Measurements from ENCODE around the gene VWA1.
"Not testable (repeated sequence)": the region's sequence is repeated elsewhere in the genome, so short reads cannot be mapped to it uniquely, and the experiment has no call there.

Gene VWA1

DNA sequence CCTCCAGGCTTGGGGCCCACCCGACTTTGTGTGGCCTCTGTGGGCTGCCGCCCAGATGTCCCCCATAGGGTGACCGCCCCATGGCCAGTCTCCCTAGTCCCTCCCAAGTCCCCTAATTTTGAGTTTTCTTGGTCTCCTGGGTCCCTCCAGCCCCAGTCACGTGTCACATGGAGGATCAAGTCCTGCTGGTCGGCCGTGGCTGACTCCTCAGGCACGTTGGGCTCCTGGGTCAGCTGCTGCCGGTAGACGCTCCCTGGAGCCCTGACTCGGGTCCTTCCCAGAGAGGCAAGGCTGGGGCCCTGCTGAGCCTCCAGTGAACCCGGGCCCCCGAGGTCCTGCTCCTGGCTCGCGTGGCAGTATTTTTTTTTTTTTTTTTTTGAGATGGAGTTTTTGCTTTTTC is 24.2 kb downstream of the VWA1 start:
- not testable (repeated sequence) for DNase-seq

GRCh38 chr1:1460540-1461130 is 25.1 kb downstream of the VWA1 start:
- no peak for DNase-seq

GRCh38 chr1:1461721-1462317 is 26.3 kb downstream of the VWA1 start:
- no peak for DNase-seq

GRCh38 chr1:1462318-1462966 is 27.0 kb downstream of the VWA1 start:
- DNase-seq: peak; percentile 25

DNA sequence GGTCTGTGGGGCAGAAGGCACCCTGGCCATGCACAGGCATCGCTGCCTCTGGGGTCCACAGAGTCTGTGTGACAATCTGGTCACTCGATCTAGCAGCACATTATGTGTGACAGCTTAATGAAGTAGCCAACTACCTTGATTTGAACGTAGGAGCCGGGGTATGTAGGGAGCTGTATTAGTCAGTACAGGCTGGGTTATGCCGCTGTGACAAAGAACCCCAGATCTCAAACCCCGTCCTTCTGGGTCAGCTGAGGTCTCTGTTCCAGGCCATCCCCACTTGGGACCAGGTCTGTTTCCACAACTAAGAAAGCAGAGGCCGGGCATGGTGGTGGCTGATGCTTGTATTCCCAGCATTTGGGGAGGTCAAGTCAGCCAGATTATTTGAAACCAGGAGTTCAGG is 27.8 kb downstream of the VWA1 start:
- no peak for DNase-seq

DNA sequence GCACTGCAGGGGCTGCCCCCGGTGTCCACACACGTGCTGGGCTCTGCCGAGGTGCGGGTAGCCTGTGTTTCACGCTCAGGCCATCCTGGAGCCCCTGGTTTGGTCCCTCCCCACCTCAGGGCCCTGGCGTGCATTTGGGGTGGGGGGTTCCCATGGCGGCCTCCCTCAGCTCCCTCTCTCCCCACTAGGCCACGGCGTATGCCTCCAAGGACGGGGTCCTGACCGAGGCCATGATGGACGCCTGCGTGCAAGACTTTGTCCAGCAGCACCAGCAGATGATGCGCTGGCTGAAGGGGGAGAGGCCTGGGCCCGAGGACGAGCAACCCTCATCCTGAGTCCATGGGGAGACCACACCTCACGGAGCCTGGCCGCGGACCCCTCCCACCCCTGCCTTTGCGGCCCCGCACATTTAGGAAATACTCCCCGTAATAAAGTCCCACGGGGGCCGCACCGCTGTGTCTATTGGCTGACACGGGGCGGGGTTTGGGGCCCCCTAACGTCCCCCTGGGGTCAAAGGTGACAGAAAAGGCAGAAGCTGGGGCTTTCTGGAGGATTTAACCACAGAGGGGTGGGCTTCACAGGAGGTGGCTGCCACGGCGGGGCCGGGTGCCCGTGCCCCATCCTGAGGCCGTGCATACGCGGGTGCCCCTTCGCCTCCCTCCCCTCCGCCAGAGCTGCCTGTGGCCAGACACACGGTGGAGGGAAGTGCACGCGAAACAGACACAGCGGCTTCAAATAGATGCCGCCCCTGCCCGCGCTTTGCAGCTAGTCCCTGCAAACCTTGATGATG is 32.9 kb downstream of the VWA1 start:
- not testable (repeated sequence) for DNase-seq

DNA sequence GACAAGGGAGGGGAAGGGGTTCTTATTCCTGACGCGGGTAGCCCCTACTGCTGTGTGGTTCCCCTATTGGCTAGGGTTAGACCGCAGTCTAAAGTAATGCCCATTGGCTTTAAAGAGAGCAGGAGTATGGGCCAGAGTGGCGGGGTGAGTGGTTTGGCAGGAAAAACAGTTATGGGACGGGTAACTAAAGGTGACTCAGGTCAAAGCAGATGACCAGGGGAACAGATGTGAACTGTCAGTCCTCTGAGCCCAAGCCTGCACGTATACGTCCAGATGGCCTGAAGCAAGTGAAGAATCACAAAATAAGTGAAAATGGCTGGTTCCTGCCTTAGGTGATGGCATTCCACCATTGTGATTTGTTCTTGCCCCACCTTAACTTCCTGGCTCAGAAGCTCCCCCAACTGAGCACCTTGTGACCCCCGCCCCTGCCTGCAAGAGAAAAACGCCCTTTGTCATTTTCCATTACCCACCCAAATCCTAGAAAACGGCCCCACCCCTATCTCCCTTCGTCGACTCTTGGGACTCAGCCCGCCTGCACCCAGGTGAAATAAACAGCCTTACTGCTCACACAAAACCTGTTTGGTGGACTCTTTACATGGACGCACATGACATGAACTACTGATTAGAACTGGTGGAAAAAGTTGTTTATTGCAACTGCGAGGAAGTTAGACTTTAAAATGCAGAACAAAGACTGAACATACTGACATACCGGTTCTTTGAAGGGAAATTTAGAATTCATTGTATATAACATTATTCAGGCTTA is 35.3 kb downstream of the VWA1 start:
- no peak for DNase-seq

GRCh38 chr1:1471389-1472052 is 36.0 kb downstream of the VWA1 start, which contains the start of gene ATAD3B:
TSS of gene ATAD3B (plus strand) at chr1:1471765. CDS start at chr1:1471885, 120 bp downstream.
- DNase-seq: peak; percentile 89

- not testable (repeated sequence) for DNase-seq
These were observed 36.8 kb downstream of the VWA1 start for GRCh38 chr1:1472053-1472876.

DNA sequence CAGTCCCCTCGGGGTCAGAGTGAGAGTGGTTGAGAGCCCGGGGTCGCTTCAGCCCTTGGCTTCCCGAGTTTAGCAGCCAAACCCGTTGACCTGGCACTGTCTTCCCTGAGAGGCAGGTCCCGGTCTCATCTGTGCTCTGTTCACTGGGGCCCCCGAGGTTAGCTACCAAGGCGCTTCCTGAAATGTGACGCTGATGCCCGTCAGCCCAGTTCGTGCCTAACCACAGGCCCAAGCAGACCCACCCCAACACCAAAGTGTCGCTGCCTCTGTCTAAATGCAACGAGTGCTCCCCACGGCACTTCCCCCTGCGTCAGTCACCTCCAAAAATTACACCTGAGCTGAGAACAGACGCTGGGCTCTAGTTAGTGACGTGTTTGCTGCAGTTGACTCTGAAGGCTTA is 40.5 kb downstream of the VWA1 start:
- peak; percentile 50 for DNase-seq

- no peak for DNase-seq
These were observed 41.7 kb downstream of the VWA1 start for GRCh38 chr1:1477206-1477605.

DNA sequence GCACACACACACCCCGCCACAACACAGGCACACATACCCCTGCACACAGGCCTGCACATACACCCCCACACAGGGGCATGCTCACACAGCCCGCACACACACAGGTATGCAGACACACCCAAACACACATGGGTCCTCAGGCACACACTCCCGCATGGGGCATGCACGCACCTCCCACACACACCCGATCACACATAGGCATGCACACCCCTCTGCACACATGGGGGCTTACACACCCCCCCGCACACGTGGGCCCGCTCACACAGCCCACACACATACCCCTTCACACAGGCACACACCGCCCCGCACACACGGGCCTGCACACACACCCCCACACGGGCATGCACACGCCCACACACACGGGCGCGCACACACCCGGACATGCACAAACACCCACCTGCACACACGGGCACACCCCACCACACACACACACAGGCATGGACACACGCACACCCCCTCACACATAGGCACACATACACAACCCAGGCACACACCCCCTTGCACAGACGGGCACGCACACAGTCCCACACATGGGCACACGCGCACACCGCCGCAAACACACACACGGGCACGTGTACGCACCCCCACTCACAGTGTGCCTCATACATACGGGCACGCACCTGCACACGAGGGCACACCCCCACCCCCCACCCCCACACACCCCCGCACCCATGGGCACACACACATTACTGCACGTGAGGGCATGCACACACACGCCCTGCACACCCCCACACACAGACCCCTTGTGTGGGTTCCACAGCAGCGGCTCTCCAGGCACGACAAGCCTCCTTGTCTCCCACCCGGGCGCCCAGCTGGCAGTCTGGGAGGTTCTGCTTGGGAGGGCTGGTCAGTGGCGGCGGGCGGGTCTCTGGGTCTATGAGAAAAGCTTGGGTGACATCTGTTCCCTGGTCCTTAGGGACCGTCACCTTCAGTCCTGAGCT is 44.3 kb downstream of the VWA1 start:
- DNase-seq: no peak

DNA sequence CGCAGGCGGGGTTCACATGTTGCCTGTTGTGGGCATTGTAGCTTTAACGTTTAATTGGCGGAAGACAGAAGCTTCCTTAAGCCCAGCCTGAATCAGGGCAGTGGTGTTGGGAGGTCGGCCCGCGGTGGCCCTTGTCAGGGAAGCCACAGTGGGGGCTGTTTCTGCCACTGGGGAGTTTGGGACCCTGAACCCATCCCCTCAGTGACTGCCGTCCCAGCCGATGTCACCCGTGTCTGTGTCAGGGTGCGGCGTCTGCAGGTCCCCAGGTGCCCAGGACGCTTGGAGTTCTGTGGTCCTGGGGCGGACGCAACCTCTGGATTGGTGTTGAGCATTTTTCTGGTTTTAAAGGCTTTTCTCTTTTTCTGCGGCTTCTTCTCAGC is 45.0 kb downstream of the VWA1 start:
- not testable (repeated sequence) for DNase-seq

GRCh38 chr1:1481811-1482210 is 46.3 kb downstream of the VWA1 start:
- not testable (repeated sequence) for DNase-seq

GRCh38 chr1:1482856-1483255 is 47.4 kb downstream of the VWA1 start:
- no peak for DNase-seq

DNA sequence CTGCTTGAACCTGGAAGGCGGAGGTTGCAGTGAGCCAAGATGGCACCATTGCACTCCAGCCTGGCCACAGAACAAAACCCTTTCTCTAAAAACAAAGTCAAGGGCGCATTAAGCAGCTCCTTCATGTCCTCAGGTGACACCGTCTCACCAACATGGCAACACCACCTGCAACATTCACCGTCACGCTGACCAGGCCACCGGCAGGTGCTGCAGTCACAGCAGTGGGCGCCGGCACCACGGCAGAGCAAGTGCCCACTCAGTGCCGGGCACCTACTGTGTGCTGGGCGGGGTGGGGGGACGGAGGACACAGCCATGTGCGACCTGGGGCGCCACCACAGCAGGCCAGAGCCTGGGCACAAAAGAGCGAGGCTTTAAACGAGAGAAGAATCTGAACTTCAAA is 48.2 kb downstream of the VWA1 start:
- DNase-seq: no peak

DNA sequence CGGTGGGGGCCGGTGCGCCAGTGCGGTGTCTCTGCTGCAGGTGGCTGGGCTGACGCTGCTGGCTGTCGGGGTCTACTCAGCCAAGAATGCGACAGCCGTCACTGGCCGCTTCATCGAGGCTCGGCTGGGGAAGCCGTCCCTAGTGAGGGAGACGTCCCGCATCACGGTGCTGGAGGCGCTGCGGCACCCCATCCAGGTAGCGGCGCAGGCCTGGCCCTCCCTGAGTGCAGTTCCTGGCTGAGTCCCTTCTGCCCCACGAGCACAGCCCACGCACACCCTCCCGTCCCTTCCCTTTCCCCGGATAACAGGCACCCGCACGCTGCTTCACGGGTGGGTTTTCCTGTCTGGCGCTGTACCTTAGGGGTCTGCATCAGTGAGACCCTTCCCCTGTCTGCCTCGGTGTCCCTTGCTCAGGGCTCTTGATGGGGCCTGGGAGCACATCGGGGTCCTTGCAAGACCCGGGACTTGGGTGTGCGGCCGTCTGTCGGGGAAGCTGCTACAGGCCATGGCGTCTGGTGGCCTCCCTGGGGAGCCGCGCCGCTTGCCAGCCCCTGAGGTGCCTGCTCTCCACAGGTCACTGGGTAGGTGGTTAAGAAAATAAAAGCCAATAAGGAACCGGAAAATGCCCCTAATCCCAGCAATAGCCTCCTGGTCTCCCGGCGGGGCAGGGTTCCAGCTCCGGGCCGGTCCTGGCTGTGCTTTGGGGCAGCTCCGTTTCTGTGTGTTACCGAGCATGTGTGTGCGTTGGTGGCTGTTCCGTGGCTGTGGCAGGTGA is 49.7 kb downstream of the VWA1 start:
- DNase-seq: not testable (repeated sequence)

- not testable (repeated sequence) for DNase-seq
These were observed 50.3 kb downstream of the VWA1 start for GRCh38 chr1:1485755-1486317.

DNA sequence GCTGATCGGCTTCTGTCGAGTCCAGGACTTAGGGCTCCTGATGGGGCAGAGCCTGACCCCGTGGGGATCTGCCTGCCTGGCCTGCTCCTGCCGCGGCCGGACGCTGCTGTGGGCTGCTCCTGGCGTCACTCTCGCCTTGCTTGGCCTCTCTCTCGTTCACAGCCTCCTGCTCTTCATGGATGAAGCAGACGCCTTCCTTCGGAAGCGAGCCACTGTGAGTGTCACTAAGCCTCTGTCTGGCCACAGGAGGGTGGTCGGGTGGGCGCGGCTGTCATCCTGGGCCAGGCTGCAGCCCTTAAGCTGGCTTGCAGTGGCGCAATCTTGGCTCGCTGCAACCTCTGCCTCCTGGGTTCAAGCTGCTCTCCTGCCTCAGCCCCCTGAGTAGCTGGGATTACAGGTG is 52.2 kb downstream of the VWA1 start:
- DNase-seq: no peak

All from CD4-positive, alpha-beta T cell treated with Interferon gamma for 1 hour (primary cell).